ENCODE data around the gene ANKUB1. TPM values are rescaled to one million over a fixed set of nuclear protein-coding genes. Genes with fewer than 3 reads are reported as not detected.
"Not testable (repeated sequence)": the region's sequence is repeated elsewhere in the genome, so short reads cannot be mapped to it uniquely, and the experiment has no call there.

The ANKUB1 gene
- total RNA-seq, result not detected

- TF ChIP-seq, protein P1, sequence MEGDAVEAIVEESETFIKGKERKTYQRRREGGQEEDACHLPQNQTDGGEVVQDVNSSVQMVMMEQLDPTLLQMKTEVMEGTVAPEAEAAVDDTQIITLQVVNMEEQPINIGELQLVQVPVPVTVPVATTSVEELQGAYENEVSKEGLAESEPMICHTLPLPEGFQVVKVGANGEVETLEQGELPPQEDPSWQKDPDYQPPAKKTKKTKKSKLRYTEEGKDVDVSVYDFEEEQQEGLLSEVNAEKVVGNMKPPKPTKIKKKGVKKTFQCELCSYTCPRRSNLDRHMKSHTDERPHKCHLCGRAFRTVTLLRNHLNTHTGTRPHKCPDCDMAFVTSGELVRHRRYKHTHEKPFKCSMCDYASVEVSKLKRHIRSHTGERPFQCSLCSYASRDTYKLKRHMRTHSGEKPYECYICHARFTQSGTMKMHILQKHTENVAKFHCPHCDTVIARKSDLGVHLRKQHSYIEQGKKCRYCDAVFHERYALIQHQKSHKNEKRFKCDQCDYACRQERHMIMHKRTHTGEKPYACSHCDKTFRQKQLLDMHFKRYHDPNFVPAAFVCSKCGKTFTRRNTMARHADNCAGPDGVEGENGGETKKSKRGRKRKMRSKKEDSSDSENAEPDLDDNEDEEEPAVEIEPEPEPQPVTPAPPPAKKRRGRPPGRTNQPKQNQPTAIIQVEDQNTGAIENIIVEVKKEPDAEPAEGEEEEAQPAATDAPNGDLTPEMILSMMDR (IDR thresholded peaks at IDR 0.05), result no peak
- intact Hi-C loops (cut with DNase I), result no loop called here
- no peak within 1 kb of the TSS for H3K4me3 ChIP-seq
Observed at GRCh38 chr3:149792452-149793270, at the start of gene ANKUB1. TSS of gene ANKUB1 (minus strand) at chr3:149792554. CDS start at chr3:149792366, 188 bp downstream.

DNA sequence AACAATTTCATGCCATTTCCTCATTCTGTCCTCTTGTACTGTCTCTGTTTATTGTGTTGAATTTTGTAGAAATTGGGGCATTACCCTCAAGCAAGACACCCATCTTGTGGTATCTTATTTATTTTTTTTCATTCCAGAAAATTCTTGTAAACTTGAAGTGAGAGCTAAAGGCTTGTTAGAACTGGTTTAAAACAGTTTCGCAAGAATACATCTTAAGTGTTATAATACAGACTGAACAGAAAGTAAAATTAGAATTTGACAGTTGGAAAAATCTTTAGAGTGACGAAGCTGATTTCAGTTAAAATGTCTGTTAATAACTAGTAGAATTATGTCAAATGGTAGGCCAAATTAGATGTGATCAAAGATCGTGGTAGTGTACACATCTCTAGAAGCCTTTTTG lies 47.5 kb upstream of the ANKUB1 start:
- peaks cover 0 to 4% of the 10 kb centered on the region in 2 donors for H3K36me3 ChIP-seq
- no peak overlapping the region for H3K27ac ChIP-seq
- H3K9me3 ChIP-seq, result no peaks in the 10 kb centered on the region
- H3K4me1 ChIP-seq, result no peaks in the 10 kb centered on the region
- no peaks in the 10 kb centered on the region for H3K27me3 ChIP-seq
- intact Hi-C loops (cut with DNase I), result no loop called here
- no peak for DNase-seq (ENCODE audit: low spot score in 2 of 2)
- TF ChIP-seq, protein P1 (IDR thresholded peaks at IDR 0.05), result no peak
- no peak overlapping the region for H3K4me3 ChIP-seq

More at GRCh38 chr3:149792452-149793270, at the start of gene ANKUB1:
- no peaks in the 10 kb centered on the region for H3K9me3 ChIP-seq
- H3K36me3 ChIP-seq, result no peaks in the 10 kb centered on the region
- H3K27ac ChIP-seq, result no peak within 1 kb of the TSS
- DNase-seq (ENCODE audit: low spot score in 2 of 2), result no peak
- H3K4me1 ChIP-seq, result no peaks in the 10 kb centered on the region
- no peaks in the 10 kb centered on the region for H3K27me3 ChIP-seq

GRCh38 chr3:149839469-149839868 lies 47.1 kb upstream of the ANKUB1 start:
- DNase-seq (ENCODE audit: low spot score in 2 of 2); intact Hi-C loops (cut with DNase I); H3K27me3 ChIP-seq; H3K4me1 ChIP-seq; H3K9me3 ChIP-seq; H3K27ac ChIP-seq; H3K4me3 ChIP-seq; H3K36me3 ChIP-seq: not testable (repeated sequence)

- peaks cover 0 to 12% of the 10 kb centered on the region in 2 donors for H3K9me3 ChIP-seq
- H3K36me3 ChIP-seq; intact Hi-C loops (cut with DNase I); H3K27ac ChIP-seq; H3K4me3 ChIP-seq; H3K27me3 ChIP-seq; DNase-seq (ENCODE audit: low spot score in 2 of 2); H3K4me1 ChIP-seq: not testable (repeated sequence)
Observed at GRCh38 chr3:149838491-149838890, 46.1 kb upstream of the ANKUB1 start.

DNA sequence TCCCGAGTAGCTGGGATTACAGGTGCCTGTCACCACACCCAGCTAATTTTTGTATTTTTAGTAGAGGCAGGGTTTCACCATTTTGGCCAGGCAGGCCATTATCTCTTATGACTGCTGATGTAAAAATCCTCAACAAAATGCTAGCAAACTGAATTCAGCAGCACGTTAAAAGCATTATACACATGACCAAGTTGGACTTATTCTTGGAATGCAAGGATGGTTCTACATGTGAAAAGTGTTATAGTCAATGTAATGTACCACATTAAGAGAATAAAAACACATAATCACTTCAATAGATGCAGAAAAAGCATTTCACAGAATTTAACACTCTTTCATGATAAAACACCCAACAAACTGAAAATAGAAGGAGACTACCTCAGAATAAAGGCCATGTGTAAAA lies 40.9 kb upstream of the ANKUB1 start:
- H3K36me3 ChIP-seq, result peaks cover 0 to 3% of the 10 kb centered on the region in 2 donors
- TF ChIP-seq, protein P1 (IDR thresholded peaks at IDR 0.05), result no peak
- no peak overlapping the region for H3K4me3 ChIP-seq
- intact Hi-C loops (cut with DNase I), result no loop called here
- peaks cover 3 to 25% of the 10 kb centered on the region in 2 donors for H3K9me3 ChIP-seq
- DNase-seq (ENCODE audit: low spot score in 2 of 2), result no peak
- H3K27ac ChIP-seq, result no peak overlapping the region
- no peaks in the 10 kb centered on the region for H3K4me1 ChIP-seq
- H3K27me3 ChIP-seq, result no peaks in the 10 kb centered on the region

DNA sequence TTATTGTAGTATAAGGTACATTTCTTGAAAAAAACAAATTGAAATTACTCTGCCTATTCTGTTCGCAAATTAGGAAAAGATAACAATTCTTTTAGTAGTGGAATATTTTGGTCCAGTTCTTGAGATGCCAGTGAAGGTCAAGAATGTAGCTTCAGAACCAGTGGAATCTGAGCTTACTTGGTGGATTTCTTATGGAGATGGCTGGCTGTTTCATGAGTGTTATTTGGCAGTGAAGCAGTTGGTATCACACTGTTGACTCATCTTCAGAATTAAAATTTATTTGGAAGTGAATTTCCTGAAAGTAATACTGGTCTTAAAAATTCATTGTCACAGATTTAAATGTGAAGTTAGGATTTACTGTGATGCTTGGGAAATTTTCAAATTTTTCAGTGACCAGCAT lies 39.7 kb upstream of the ANKUB1 start:
- no peak for DNase-seq (ENCODE audit: low spot score in 2 of 2)
- H3K27ac ChIP-seq, result no peak overlapping the region
- H3K4me1 ChIP-seq, result no peaks in the 10 kb centered on the region
- peaks cover 3 to 25% of the 10 kb centered on the region in 2 donors for H3K9me3 ChIP-seq
- H3K36me3 ChIP-seq, result no peaks in the 10 kb centered on the region
- intact Hi-C loops (cut with DNase I), result no loop called here
- TF ChIP-seq, protein P1 (IDR thresholded peaks at IDR 0.05), result no peak
- H3K27me3 ChIP-seq, result no peaks in the 10 kb centered on the region
- H3K4me3 ChIP-seq, result no peak overlapping the region

Data from ascending aorta (tissue), 2 donors.